ENCODE results near the gene WWOX. TPM values are rescaled to one million over a fixed set of nuclear protein-coding genes. Genes with fewer than 3 reads are reported as not detected.

Gene WWOX
- polyA plus RNA-seq, 2 of the 4 experiments (the other 2 are of a cell fraction) = 16.0 to 17.2 TPM

DNA sequence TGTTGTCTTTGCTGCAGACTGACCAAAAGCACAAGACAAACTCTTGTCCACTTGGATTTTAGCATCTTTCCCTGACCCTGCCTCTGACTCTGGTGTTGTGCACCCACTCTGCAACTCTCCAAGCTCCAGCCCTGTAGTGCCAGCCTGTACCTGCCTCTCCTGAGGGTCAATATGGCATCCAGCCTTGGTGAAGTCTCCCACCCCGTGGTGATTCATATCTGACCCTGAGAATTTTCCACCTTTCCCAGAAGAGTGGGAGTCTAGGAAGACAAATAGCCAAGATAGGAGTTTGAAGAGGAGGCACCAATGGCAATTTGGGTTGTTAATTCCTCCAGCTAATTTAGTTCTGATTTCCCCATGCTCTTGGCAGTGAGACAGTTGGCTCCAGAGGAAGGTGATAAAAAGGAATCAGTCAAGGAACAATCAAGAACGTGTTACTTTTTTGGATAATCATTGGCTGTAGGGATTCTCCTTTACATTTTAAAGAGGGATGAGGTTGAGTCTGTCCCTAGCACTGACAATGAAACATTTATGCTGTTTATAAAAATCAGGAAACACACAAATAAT is 1085.1 kb downstream of the WWOX start:
- H3K27ac ChIP-seq = no peak overlapping the region
- no peak for DNase-seq (ENCODE audit: low read depth in 1 of 2, low spot score in 1 of 2)
- no peaks in the 10 kb centered on the region for H3K4me1 ChIP-seq
- TF ChIP-seq CBX8 (IDR thresholded peaks at IDR 0.05) (no peak), FOSL2 (IDR thresholded peaks at IDR 0.05) (no peak), FOSL2 (CRISPR knock-in tag; IDR thresholded peaks at IDR 0.05) (no peak), ZSCAN20 (CRISPR knock-in tag; IDR thresholded peaks at IDR 0.05) (no peak), ESRRA (IDR thresholded peaks at IDR 0.05; ENCODE audit: borderline replicate concordance, low read length) (no peak), POLR2A (IDR thresholded peaks at IDR 0.05; ENCODE audit: low read length) (no peak), HEYL (CRISPR knock-in tag; IDR thresholded peaks at IDR 0.05) (no peak), TP53 (CRISPR knock-in tag; IDR thresholded peaks at IDR 0.05) (no peak), KDM5A (IDR thresholded peaks at IDR 0.05) (no peak), SMC3 (IDR thresholded peaks at IDR 0.05) (no peak), NPAS2 (CRISPR knock-in tag; IDR thresholded peaks at IDR 0.05; ENCODE audit: borderline replicate concordance) (no peak)
- TF ChIP-seq, protein P1, sequence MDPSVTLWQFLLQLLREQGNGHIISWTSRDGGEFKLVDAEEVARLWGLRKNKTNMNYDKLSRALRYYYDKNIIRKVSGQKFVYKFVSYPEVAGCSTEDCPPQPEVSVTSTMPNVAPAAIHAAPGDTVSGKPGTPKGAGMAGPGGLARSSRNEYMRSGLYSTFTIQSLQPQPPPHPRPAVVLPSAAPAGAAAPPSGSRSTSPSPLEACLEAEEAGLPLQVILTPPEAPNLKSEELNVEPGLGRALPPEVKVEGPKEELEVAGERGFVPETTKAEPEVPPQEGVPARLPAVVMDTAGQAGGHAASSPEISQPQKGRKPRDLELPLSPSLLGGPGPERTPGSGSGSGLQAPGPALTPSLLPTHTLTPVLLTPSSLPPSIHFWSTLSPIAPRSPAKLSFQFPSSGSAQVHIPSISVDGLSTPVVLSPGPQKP (IDR thresholded peaks at IDR 0.05; ENCODE audit: low read depth, low read length) = no peak
- TF ChIP-seq, protein P2, sequence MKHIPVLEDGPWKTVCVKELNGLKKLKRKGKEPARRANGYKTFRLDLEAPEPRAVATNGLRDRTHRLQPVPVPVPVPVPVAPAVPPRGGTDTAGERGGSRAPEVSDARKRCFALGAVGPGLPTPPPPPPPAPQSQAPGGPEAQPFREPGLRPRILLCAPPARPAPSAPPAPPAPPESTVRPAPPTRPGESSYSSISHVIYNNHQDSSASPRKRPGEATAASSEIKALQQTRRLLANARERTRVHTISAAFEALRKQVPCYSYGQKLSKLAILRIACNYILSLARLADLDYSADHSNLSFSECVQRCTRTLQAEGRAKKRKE (CRISPR knock-in tag; IDR thresholded peaks at IDR 0.05; ENCODE audit: low read depth) = no peak
- TF ChIP-seq, protein P3, sequence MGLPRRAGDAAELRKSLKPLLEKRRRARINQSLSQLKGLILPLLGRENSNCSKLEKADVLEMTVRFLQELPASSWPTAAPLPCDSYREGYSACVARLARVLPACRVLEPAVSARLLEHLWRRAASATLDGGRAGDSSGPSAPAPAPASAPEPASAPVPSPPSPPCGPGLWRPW (IDR thresholded peaks at IDR 0.05) = no peak
- H3K4me3 ChIP-seq = no peak overlapping the region
- no peak overlapping the region for H3K4me2 ChIP-seq
- WGBS (ENCODE audit: missing lambda C conversion rate) = 3% methylated on average over 2 of the region's 2 CpGs
- H3K9me3 ChIP-seq = no peaks in the 10 kb centered on the region
- ChIA-PET POLR2A (no interaction called here), CTCF (no interaction called here)
- no peak for ATAC-seq
- FAIRE-seq = no peak

DNA sequence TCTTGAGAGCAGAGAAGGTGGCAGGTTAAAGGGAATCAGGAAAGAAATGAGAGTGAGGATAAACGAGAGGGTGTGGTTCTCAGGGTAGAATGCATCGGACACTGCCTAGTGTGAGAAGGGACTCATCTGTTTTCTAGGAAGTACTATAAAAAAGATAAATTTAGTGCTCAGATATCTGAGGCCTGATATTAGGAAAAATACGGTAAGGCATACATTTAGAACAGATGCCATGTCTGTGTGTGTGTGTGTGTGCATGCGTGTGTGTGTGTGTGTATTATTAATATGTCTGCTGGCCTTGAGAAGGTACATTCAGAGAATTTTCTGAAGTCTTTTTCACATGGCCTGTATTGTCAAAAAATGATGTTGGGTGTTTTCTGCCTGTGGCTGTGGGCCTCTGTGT is 1086.3 kb downstream of the WWOX start:
- Histone ChIP-seq H3K4me3 (no peak overlapping the region), H3K27ac (no peak overlapping the region), H3K4me2 (no peak overlapping the region), H3K4me1 (no peaks in the 10 kb centered on the region), H3K9me3 (no peaks in the 10 kb centered on the region)
- ATAC-seq (no peak), DNase-seq (ENCODE audit: low read depth in 1 of 2, low spot score in 1 of 2) (no peak), FAIRE-seq (no peak)
- ChIA-PET POLR2A (no interaction called here), CTCF (no interaction called here)
- WGBS (ENCODE audit: missing lambda C conversion rate) = 28% methylated on average over 4 of the region's 4 CpGs
- TF ChIP-seq, protein P4, sequence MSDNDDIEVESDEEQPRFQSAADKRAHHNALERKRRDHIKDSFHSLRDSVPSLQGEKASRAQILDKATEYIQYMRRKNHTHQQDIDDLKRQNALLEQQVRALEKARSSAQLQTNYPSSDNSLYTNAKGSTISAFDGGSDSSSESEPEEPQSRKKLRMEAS (IDR thresholded peaks at IDR 0.05) = no peak
- TF ChIP-seq ZNF302 (CRISPR knock-in tag; IDR thresholded peaks at IDR 0.05) (no peak), FOXS1 (CRISPR knock-in tag; IDR thresholded peaks at IDR 0.05) (no peak), HOXA7 (CRISPR knock-in tag; IDR thresholded peaks at IDR 0.05) (no peak), FOSL2 (IDR thresholded peaks at IDR 0.05) (no peak), FOSL2 (CRISPR knock-in tag; IDR thresholded peaks at IDR 0.05) (no peak), KDM1A (IDR thresholded peaks at IDR 0.05; ENCODE audit: low read depth) (no peak), RCOR1 (IDR thresholded peaks at IDR 0.05; ENCODE audit: low read depth, low read length) (no peak), EHMT2 (IDR thresholded peaks at IDR 0.05; ENCODE audit: low read depth) (no peak), RARB (CRISPR knock-in tag; IDR thresholded peaks at IDR 0.05) (no peak), EP300 (IDR thresholded peaks at IDR 0.05) (no peak)
- TF ChIP-seq, protein P5, sequence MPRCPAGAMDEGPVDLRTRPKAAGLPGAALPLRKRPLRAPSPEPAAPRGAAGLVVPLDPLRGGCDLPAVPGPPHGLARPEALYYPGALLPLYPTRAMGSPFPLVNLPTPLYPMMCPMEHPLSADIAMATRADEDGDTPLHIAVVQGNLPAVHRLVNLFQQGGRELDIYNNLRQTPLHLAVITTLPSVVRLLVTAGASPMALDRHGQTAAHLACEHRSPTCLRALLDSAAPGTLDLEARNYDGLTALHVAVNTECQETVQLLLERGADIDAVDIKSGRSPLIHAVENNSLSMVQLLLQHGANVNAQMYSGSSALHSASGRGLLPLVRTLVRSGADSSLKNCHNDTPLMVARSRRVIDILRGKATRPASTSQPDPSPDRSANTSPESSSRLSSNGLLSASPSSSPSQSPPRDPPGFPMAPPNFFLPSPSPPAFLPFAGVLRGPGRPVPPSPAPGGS (IDR thresholded peaks at IDR 0.05) = no peak
- TF ChIP-seq, protein P3 (IDR thresholded peaks at IDR 0.05) = no peak
